Cardiac septum (tissue), 1 donor: ENCODE data around the gene CARF. TPM values are rescaled to one million over a fixed set of nuclear protein-coding genes. Genes with fewer than 3 reads are reported as not detected.
"Not testable (repeated sequence)": the region's sequence is repeated elsewhere in the genome, so short reads cannot be mapped to it uniquely, and the experiment has no call there.

Experiments
- DNase-seq: peaks from one replicate; pipeline ENCODE4 v3.0.0-alpha.2; 2020; ENCODE audit warnings: low spot score
- intact Hi-C: fragments of 100-400 bp; cut with DNase I; formaldehyde crosslinking; loops from one replicate; pipeline ENCODE4 v1.14.0; 2022
- long read RNA-seq: library from polyadenylated mRNA; unstranded; transcript quantifications from one replicate; pipeline ENCODE4 v2.0.0, GENCODE V29; 2021
- total RNA-seq: library from RNA; stranded (reverse); fragmentation: NEBNext Ultra II Directional; extraction: Animal tissue kit (Norgen Biotek cat#: 25700); gene quantifications from one replicate; pipeline ENCODE4 v1.2.1, GENCODE V29; 2021
- donor health status: DM: no; HTN: no; CAD: no.

The CARF gene
- total RNA-seq, result 9.0 TPM
- long read RNA-seq, full-length matches to known transcripts, result 2 of 7 reads
- long read RNA-seq, partial matches to known transcripts, result 0 of 7 reads
- long read RNA-seq, other reads (novel, unspliced or antisense), result 5 of 7 reads

- intact Hi-C loops, result loop anchor here (2.0 to 5.0 kb wide), 2 partner anchors 103 to 534 kb away; partner anchors contain the start of genes BMPR2 and NBEAL1
- DNase-seq, result peak; percentile 96
These were observed at the start of gene CARF, which contains the start of gene WDR12 for GRCh38 chr2:202911512-202912341. CARF (plus strand) TSS chr2:202912275; CDS start chr2:202941903, 29,628 bp downstream. WDR12 (minus strand) TSS chr2:202911673; CDS start chr2:202911476, 197 bp downstream.

GRCh38 chr2:202870431-202871299 is 41.4 kb upstream of the CARF start:
- no peak for DNase-seq
- intact Hi-C loops, result loop anchor here (5.0 kb wide), 3 partner anchors 37 to 283 kb away; no protein-coding TSS in a partner anchor

- peak; percentile 81 for DNase-seq
- intact Hi-C loops, result loop anchor here (5.0 kb wide), 3 partner anchors 36 to 284 kb away; no protein-coding TSS in a partner anchor
These were observed 40.6 kb upstream of the CARF start, which contains the start of gene ICA1L for GRCh38 chr2:202871300-202872141. ICA1L (minus strand) TSS chr2:202871766; CDS start chr2:202829009, 42,757 bp downstream.

- DNase-seq, result no peak
- intact Hi-C loops, result no loop called here
These were observed 34.4 kb upstream of the CARF start for GRCh38 chr2:202877699-202878098.

- DNase-seq, result no peak
- intact Hi-C loops, result no loop called here
These were observed 30.5 kb upstream of the CARF start for GRCh38 chr2:202881570-202881969.

- no peak for DNase-seq
- intact Hi-C loops, result no loop called here
These were observed 27.9 kb upstream of the CARF start for GRCh38 chr2:202883987-202884675.

GRCh38 chr2:202885190-202885589 is 26.9 kb upstream of the CARF start:
- no peak for DNase-seq
- intact Hi-C loops, result no loop called here

- intact Hi-C loops, result loop anchor here (5.0 to 10.0 kb wide), 2 partner anchors 33 to 271 kb away; partner anchors contain the start of genes FAM117B and ICA1L
- DNase-seq, result not testable (repeated sequence)
These were observed 6.6 kb upstream of the CARF start for GRCh38 chr2:202905507-202905906.

GRCh38 chr2:202908186-202908585 is 3.9 kb upstream of the CARF start:
- intact Hi-C loops, result loop anchor here (5.0 to 10.0 kb wide), 2 partner anchors 36 to 273 kb away; partner anchors contain the start of genes FAM117B and ICA1L

GRCh38 chr2:202909394-202910192 is 2.5 kb upstream of the CARF start:
- intact Hi-C loops, result loop anchor here (2.0 to 10.0 kb wide), 4 partner anchors 37 to 532 kb away; partner anchors contain the start of genes BMPR2, FAM117B, ICA1L and NBEAL1

More at GRCh38 chr2:202908186-202908585, 3.9 kb upstream of the CARF start:
- DNase-seq, result no peak

GRCh38 chr2:202910250-202910649 is 1.8 kb upstream of the CARF start:
- not testable (repeated sequence) for DNase-seq
- intact Hi-C loops, result loop anchor here (2.0 to 5.0 kb wide), 2 partner anchors 105 to 533 kb away; partner anchors contain the start of genes BMPR2 and NBEAL1

More at GRCh38 chr2:202909394-202910192, 2.5 kb upstream of the CARF start:
- DNase-seq, result no peak

- intact Hi-C loops, result loop anchor here (2.0 to 5.0 kb wide), 2 partner anchors 104 to 533 kb away; partner anchors contain the start of genes BMPR2 and NBEAL1
- DNase-seq, result no peak
These were observed 1.4 kb upstream of the CARF start for GRCh38 chr2:202910698-202911097.

GRCh38 chr2:202911203-202911511 is 918 bp upstream of the CARF start:
- intact Hi-C loops, result loop anchor here (2.0 to 5.0 kb wide), 2 partner anchors 104 to 534 kb away; partner anchors contain the start of genes BMPR2 and NBEAL1

GRCh38 chr2:202912342-202913201 is 497 bp downstream of the CARF start:
- DNase-seq, result not testable (repeated sequence)
- intact Hi-C loops, result loop anchor here (5.0 kb wide), 1 partner anchor 535 kb away; the partner anchor contains the start of gene BMPR2

More at GRCh38 chr2:202911203-202911511, 918 bp upstream of the CARF start:
- DNase-seq, result no peak

GRCh38 chr2:202918860-202919259 is 6.8 kb downstream of the CARF start:
- intact Hi-C loops, result no loop called here
- DNase-seq, result no peak
